CD8-positive, alpha-beta memory T cell (primary cell): Measurements from ENCODE around the gene ANAPC2. TPM values are rescaled to one million over a fixed set of nuclear protein-coding genes. Genes with fewer than 3 reads are reported as not detected.

Source experiments
- CTCF ChIA-PET: fragments of 350-600 bp; sonication (Branson Sonifier 250); formaldehyde crosslinking; loops from one replicate; lab custom pipeline; 2021; ENCODE audit warnings: antibody characterized with exemption; lab: Charles Lee
- POLR2A ChIA-PET: fragments of 350-600 bp; sonication (Branson Sonifier 250); formaldehyde crosslinking; loops from one replicate; lab custom pipeline; 2021; ENCODE audit warnings: antibody characterized with exemption; lab: Charles Lee
- DNase-seq, 5 donors: peaks; one replicate each; pipeline versions ENCODE4 v3.0.0 to v3.0.0-alpha.2; 2020 to 2022; ENCODE audit warnings: mixed read lengths in 1 of 5
- H3K27ac ChIP-seq: one replicate; pipeline ENCODE4 v1.7.0; 2013; ENCODE audit warnings: low read depth, mild to moderate bottlenecking, low read length, moderate library complexity
- H3K27me3 ChIP-seq: 2 replicates; pipeline ENCODE4 v1.7.0; 2013; ENCODE audit warnings: low read length, mild to moderate bottlenecking; ENCODE audit not compliant: insufficient read depth, poor library complexity, severe bottlenecking
- H3K36me3 ChIP-seq: 2 replicates; pipeline ENCODE4 v1.7.0; 2013; ENCODE audit warnings: mild to moderate bottlenecking, low read length, moderate library complexity; ENCODE audit not compliant: insufficient read depth
- H3K4me1 ChIP-seq: 2 replicates; pipeline ENCODE4 v1.7.0; 2013; ENCODE audit warnings: mild to moderate bottlenecking, low read length, moderate library complexity; ENCODE audit not compliant: insufficient read depth
- H3K4me3 ChIP-seq: 2 replicates; pipeline ENCODE4 v1.7.0; 2013; ENCODE audit warnings: mild to moderate bottlenecking, low read length
- H3K9me3 ChIP-seq: 2 replicates; pipeline ENCODE4 v1.7.0; 2013; ENCODE audit warnings: mild to moderate bottlenecking, low read length
- H3K27ac Mint-ChIP-seq, 8 donors: one replicate each; pipeline ENCODE4 v1.8.0; 2020 to 2021; ENCODE audit warnings: mixed read lengths in 8 of 8, mild to moderate bottlenecking in 6 of 8, inconsistent platforms in 3 of 8, moderate library complexity in 3 of 8
- H3K27me3 Mint-ChIP-seq, 2 donors: one replicate each; pipeline ENCODE4 v1.8.0; 2020 to 2021; ENCODE audit warnings: mixed read lengths in 2 of 2, mild to moderate bottlenecking in 1 of 2, moderate library complexity in 1 of 2
- H3K36me3 Mint-ChIP-seq, 3 donors: one replicate each; pipeline ENCODE4 v1.8.0; 2020 to 2021; ENCODE audit warnings: mixed read lengths in 3 of 3, inconsistent platforms in 1 of 3, mild to moderate bottlenecking in 1 of 3
- H3K4me1 Mint-ChIP-seq, 3 donors: one replicate each; pipeline ENCODE4 v1.8.0; 2020 to 2021; ENCODE audit warnings: mixed read lengths in 3 of 3, inconsistent platforms in 1 of 3, mild to moderate bottlenecking in 1 of 3
- H3K4me3 Mint-ChIP-seq, 7 donors: one replicate each; pipeline ENCODE4 v1.8.0; 2020 to 2021; ENCODE audit warnings: mixed read lengths in 7 of 7, mild to moderate bottlenecking in 6 of 7, moderate library complexity in 4 of 7, inconsistent platforms in 2 of 7
- H3K9me3 Mint-ChIP-seq, 5 donors: one replicate each; pipeline ENCODE4 v1.8.0; 2020 to 2022; ENCODE audit warnings: mixed read lengths in 5 of 5, mild to moderate bottlenecking in 3 of 5, moderate library complexity in 2 of 5, inconsistent platforms in 1 of 5
- polyA plus RNA-seq: library from polyadenylated mRNA; unstranded; fragments of 300-500 nt; fragmentation: Illumina TruSeq; gene quantifications from one replicate; pipeline ENCODE4 v1.2.3, GENCODE V29; 2021
- total RNA-seq, 2 experiments: library from RNA; stranded (reverse); gene quantifications; one replicate each; pipeline ENCODE4 v1.2.3, GENCODE V29; 2021

The ANAPC2 gene
- total and polyA plus RNA-seq, 3 experiments from 2014 or later = 5.4 to 57.0 (median 50.2) TPM

DNA sequence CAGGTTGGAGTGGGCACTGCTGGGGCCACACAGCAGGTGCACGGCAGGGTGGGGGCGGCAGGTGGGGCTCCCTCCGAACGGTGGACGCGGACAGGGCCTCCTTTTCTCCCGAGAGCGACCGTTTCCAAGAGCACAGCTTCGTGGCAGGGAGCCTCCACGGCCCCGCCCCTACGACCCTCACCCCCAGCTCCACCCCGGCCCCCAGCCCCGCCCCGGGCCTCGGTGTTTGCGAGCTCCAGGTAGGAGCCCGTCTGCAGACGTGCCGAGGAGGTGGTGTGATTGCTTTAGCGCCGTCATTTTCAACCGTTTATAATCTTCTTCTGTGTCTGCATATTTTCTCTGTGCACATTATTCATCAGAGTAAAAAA lies 40.6 kb downstream of the ANAPC2 start:
- ChIA-PET POLR2A (no interaction called here), CTCF (no interaction called here)
- Mint-ChIP-seq H3K4me3 (no peak overlapping the region), H3K27ac (peak overlapping the region in 1 of 8 donors; percentile 46), H3K4me1 (no peaks in the 10 kb centered on the region), H3K36me3 (no peaks in the 10 kb centered on the region), H3K9me3 (no peaks in the 10 kb centered on the region), H3K27me3 (peaks cover 7 to 10% of the 10 kb centered on the region in 2 donors)
- Histone ChIP-seq H3K36me3 (no peaks in the 10 kb centered on the region), H3K27ac (no peak overlapping the region), H3K4me3 (no peak overlapping the region), H3K27me3 (peaks cover 3% of the 10 kb centered on the region), H3K4me1 (no peaks in the 10 kb centered on the region), H3K9me3 (no peaks in the 10 kb centered on the region)
- DNase-seq = no peak

DNA sequence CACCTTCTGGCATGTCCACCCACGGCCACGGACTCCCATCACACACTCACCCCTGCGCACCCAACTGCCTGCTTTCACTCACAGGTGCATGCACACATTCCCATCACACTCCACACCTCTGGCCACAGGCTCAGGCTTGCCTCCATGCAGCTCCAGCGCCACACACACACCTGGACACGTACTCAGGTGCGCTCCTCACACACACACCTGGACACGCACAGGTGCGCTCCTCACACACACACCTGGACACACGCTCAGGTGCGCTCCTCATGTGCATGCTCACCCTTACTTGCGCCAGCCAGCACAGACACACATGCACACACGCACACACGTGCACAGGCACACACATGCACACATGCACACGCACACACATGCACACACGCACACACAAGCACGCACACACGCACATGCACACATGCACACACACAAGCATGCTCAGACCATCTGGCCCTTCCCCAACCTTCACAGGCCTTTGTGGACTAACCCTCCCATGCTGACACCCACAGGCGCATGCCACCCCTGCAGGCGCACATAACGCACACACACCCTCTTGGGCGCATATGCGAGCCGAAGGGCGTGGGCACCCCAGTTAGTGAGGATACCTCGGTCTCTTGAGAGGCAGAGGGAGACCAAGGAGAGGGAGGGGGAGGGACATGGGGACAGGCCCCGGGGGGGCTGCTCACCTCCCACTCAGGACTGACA lies 41.1 kb downstream of the ANAPC2 start:
- ChIA-PET CTCF (no interaction called here), POLR2A (no interaction called here)
- Mint-ChIP-seq H3K9me3 (no peaks in the 10 kb centered on the region), H3K27me3 (peaks cover 12 to 15% of the 10 kb centered on the region in 2 donors), H3K4me1 (no peaks in the 10 kb centered on the region), H3K36me3 (peaks cover 0 to 3% (median 0%) of the 10 kb centered on the region in 3 donors), H3K4me3 (no peak overlapping the region), H3K27ac (peak overlapping the region in 1 of 8 donors; percentile 39)
- Histone ChIP-seq H3K4me1 (no peaks in the 10 kb centered on the region), H3K27ac (no peak overlapping the region), H3K27me3 (peaks cover 3% of the 10 kb centered on the region), H3K9me3 (no peaks in the 10 kb centered on the region), H3K4me3 (no peak overlapping the region), H3K36me3 (no peaks in the 10 kb centered on the region)
- DNase-seq = no peak

DNA sequence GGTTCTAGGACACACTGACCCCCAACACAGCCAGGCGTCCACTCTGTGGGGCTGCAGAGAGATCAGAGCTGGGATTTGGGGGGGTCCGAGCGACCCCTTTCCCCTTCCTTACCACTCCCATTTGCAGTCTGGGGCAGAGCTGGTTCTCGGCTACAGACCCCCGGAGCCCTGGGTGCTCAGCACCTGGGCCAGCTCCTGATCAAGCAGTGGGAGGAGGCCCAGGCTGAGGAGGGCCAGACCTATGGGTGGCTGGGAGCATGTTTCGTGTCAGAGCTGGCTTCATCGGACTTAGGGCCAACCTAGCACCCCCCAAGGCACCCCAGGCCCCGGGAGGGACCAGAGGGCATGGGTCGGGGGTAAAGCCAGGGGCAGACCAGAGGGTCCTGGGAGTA lies 41.8 kb downstream of the ANAPC2 start:
- CTCF ChIA-PET = no interaction called here
- peaks cover 10% of the 10 kb centered on the region for H3K27me3 ChIP-seq
- peaks cover 19 to 22% of the 10 kb centered on the region in 2 donors for H3K27me3 Mint-ChIP-seq

DNA sequence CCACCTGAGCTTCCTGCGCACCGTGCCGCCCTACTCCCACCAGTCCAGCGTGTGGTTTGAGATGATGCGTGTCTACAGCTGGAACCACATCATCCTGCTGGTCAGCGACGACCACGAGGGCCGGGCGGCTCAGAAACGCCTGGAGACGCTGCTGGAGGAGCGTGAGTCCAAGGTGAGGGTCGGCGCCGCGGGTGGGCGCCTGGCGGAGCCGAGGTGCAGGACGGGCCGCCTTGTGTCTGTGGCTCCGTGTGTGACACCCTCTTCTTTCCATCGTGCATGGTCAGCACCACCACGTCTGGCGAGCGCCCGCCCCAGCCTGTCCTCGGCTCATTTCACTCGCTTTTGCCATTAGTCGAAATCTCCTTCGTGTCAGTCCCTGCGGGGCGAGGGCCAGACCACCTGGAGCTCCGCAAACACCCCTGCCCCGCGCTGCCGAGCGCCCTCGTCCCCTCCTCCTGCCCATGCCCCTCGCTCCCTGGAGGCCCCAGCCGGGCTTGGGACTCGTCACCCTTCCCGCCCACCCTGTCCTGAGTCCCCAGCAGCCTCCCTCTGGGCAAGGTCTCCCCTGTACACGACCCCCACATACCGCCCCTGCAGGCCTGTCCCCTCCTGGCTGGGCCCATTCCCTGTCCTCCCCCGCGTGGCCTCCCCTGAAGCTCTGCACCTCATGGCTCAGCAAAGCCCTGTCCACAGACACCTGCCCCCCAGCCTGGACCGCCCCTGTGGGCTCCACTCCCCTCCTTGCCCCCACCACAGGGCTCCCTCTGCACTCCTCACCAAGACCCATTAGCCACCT lies 42.4 kb downstream of the ANAPC2 start:
- Mint-ChIP-seq H3K27me3 (peaks cover 22 to 23% of the 10 kb centered on the region in 2 donors), H3K4me1 (no peaks in the 10 kb centered on the region), H3K4me3 (no peak overlapping the region), H3K36me3 (peaks cover 0 to 5% (median 0%) of the 10 kb centered on the region in 3 donors), H3K27ac (no peak overlapping the region), H3K9me3 (no peaks in the 10 kb centered on the region)
- no peaks in the 10 kb centered on the region for H3K9me3 ChIP-seq
- CTCF ChIA-PET = no interaction called here
- POLR2A ChIA-PET = no interaction called here
- peaks cover 14% of the 10 kb centered on the region for H3K27me3 ChIP-seq
- no peak for DNase-seq
- no peaks in the 10 kb centered on the region for H3K4me1 ChIP-seq
- H3K36me3 ChIP-seq = no peaks in the 10 kb centered on the region
- no peak overlapping the region for H3K27ac ChIP-seq
- H3K4me3 ChIP-seq = no peak overlapping the region

More for the DNA sequence above, 41.8 kb downstream of the ANAPC2 start:
- H3K27ac ChIP-seq = no peak overlapping the region
- DNase-seq = no peak
- no peaks in the 10 kb centered on the region for H3K36me3 ChIP-seq
- H3K9me3 Mint-ChIP-seq = no peaks in the 10 kb centered on the region
- no peaks in the 10 kb centered on the region for H3K4me1 ChIP-seq
- H3K4me3 Mint-ChIP-seq = no peak overlapping the region
- H3K27ac Mint-ChIP-seq = no peak overlapping the region
- H3K4me1 Mint-ChIP-seq = no peaks in the 10 kb centered on the region
- H3K9me3 ChIP-seq = no peaks in the 10 kb centered on the region
- H3K4me3 ChIP-seq = no peak overlapping the region
- POLR2A ChIA-PET = no interaction called here
- H3K36me3 Mint-ChIP-seq = peaks cover 0 to 5% (median 0%) of the 10 kb centered on the region in 3 donors

DNA sequence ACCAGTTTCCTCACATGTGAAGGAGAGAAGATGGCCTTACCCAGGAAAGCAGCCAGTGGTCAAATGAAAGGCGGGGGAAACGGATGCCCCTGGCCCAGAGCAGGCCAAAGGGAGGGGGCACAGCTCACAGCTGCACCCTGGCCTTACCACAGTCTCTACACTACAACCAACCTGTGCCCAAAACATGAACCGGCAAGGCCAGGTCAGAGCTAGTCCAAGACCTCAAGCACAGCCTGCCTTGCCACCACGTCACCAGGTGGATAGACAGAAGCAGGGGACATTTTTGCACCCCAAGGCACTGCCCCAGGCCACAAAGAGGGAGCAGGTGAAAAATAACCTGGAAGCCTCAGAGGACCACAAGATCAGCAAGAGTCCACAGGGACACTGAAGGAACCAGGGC lies 44.9 kb downstream of the ANAPC2 start:
- H3K27me3 ChIP-seq = peaks cover 34% of the 10 kb centered on the region
- H3K36me3 ChIP-seq = no peaks in the 10 kb centered on the region

DNA sequence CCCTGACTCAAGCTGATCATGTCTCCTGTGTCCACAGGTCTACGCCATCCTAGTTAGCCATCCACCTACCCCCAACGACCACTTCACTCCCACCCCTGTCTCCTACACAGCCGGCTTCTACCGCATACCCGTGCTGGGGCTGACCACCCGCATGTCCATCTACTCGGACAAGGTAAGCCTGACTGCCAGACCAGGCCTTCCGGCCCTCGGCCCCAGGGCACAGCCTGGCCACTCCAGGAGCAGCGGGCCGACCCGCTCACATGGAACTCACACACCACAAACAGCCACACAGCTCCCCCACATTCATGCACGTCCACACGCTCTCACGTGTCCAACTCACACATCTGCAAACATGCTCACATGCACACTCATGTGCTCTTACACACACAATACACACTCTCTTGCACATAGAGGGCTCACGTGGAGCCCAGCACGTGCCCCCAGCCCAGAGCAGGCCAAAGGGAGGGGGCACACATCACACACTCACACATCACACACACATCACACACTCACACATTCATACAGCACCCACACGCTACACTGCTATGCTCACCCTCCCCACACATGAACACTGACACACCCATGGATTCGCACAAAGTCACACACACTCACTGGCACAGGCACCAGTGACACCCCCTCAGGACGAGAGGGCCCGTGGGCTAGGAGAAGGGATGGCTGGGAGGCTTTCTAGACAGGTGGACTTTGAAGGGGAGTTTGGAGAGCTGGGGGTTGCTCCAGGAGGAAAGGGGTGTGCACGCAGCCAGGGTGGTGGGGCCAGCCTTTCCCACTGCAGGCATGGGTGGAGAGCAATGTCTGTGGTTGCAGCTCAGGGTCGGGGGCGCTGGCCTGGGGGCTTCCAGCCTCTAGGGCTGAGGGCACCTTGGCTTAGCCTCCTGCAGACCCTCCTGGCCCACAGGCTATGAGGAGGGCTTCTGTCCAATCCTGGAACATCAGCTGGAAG lies 46.1 kb downstream of the ANAPC2 start:
- Mint-ChIP-seq H3K9me3 (peaks cover 0 to 4% (median 0%) of the 10 kb centered on the region in 5 donors), H3K27me3 (peaks cover 46 to 49% of the 10 kb centered on the region in 2 donors), H3K4me1 (peaks cover 0 to 4% (median 0%) of the 10 kb centered on the region in 3 donors), H3K27ac (peak overlapping the region in 1 of 8 donors; percentile 76), H3K4me3 (peak overlapping the region in 1 of 7 donors; percentile 18), H3K36me3 (peaks cover 0 to 5% (median 0%) of the 10 kb centered on the region in 3 donors)
- ChIA-PET CTCF (no interaction called here), POLR2A (no interaction called here)
- H3K9me3 ChIP-seq = no peaks in the 10 kb centered on the region
- H3K36me3 ChIP-seq = no peaks in the 10 kb centered on the region
- no peak overlapping the region for H3K27ac ChIP-seq
- DNase-seq = no peak
- peaks cover 43% of the 10 kb centered on the region for H3K27me3 ChIP-seq
- no peaks in the 10 kb centered on the region for H3K4me1 ChIP-seq
- H3K4me3 ChIP-seq = no peak overlapping the region

More for the DNA sequence above, 44.9 kb downstream of the ANAPC2 start:
- CTCF ChIA-PET = no interaction called here
- H3K4me3 ChIP-seq = no peak overlapping the region
- no peaks in the 10 kb centered on the region for H3K9me3 ChIP-seq
- H3K4me1 ChIP-seq = no peaks in the 10 kb centered on the region
- Mint-ChIP-seq H3K36me3 (peaks cover 0 to 5% (median 0%) of the 10 kb centered on the region in 3 donors), H3K9me3 (peaks cover 0 to 4% (median 0%) of the 10 kb centered on the region in 5 donors), H3K4me1 (peaks cover 0 to 4% (median 0%) of the 10 kb centered on the region in 3 donors), H3K27me3 (peaks cover 37 to 40% of the 10 kb centered on the region in 2 donors), H3K27ac (no peak overlapping the region), H3K4me3 (no peak overlapping the region)
- no peak for DNase-seq
- no peak overlapping the region for H3K27ac ChIP-seq
- POLR2A ChIA-PET = no interaction called here

DNA sequence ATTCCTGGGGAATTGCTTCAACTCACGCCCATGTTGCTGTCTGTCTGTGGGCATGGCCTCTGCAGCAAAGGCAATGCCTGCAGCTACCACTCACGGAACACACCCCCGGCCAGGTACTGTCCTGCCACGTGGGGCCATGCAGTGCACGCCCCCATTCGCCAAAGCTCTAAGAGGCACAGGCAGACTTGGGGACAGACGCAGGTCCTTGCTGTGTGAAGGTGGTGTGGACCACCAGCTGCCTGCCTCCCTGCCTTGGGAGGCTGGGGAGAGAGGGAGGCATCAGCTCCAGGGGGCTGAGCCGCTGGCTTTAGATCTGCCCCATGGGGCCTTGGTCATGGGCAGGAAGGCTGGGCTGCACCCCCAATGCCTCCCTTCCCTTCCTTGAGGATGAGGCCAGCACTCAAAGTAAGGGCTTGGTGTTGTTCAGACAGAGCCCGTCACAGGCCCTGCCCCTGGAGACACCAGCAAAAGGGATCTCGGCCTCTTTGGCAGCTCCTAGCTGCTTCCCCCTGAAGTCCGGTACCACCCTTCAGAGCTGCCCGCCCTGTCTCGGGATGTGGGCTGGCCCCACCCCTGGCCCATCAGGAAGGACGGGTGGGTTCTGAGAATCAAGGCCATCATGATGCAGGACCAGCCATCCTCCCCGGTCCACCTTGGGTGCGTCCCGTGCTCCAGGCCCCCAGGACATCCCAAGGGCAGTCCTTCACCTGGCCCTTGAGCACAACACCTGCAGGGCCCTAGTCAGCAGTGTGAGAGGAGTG lies 47.1 kb downstream of the ANAPC2 start:
- H3K4me3 ChIP-seq = no peak overlapping the region
- no peak for DNase-seq
- Mint-ChIP-seq H3K4me3 (no peak overlapping the region), H3K36me3 (peaks cover 0 to 5% (median 0%) of the 10 kb centered on the region in 3 donors), H3K27ac (no peak overlapping the region), H3K27me3 (peaks cover 50 to 53% of the 10 kb centered on the region in 2 donors), H3K9me3 (peaks cover 0 to 4% (median 0%) of the 10 kb centered on the region in 5 donors), H3K4me1 (peaks cover 0 to 4% (median 0%) of the 10 kb centered on the region in 3 donors)
- H3K36me3 ChIP-seq = no peaks in the 10 kb centered on the region
- CTCF ChIA-PET = interaction anchor here (1.0 kb wide), 1 partner anchor 14 kb away, joined by 4 read pairs; no protein-coding TSS in a partner anchor
- H3K4me1 ChIP-seq = no peaks in the 10 kb centered on the region
- H3K27me3 ChIP-seq = peaks cover 48% of the 10 kb centered on the region
- no peak overlapping the region for H3K27ac ChIP-seq
- H3K9me3 ChIP-seq = no peaks in the 10 kb centered on the region
- POLR2A ChIA-PET = no interaction called here
